GM12878 (cell line): ENCODE data around the gene PCNX4. TPM values are rescaled to one million over a fixed set of nuclear protein-coding genes. Genes with fewer than 3 reads are reported as not detected.

Experiments used
- ATAC-seq: fragments of 200-7000 bp; cut with Tn5 transposase; 3 replicates; pipeline ENCODE4 v1.9.1; 2020; ENCODE audit warnings: mild to moderate bottlenecking, moderate library complexity
- BruUV-seq: library from RNA; stranded (reverse); fragments of 400-500 nt; replicated peaks from 2 replicates; lab custom pipeline; 2021; lab: Mats Ljungman, UMichigan
- CTCF ChIA-PET: fragments of 300-600 bp; sonication (Branson Sonifier 250); formaldehyde crosslinking; extraction: SDS; loops from one replicate; lab custom pipeline; 2021; ENCODE audit warnings: inconsistent platforms; lab: Yijun Ruan, JAX
- POLR2A ChIA-PET: fragments of 350-600 bp; formaldehyde crosslinking; extraction: SDS; loops from one replicate; lab custom pipeline; 2021; ENCODE audit warnings: inconsistent platforms; lab: Charles Lee
- RAD21 ChIA-PET: fragments of 300-600 bp; sonication (Branson Sonifier 250); formaldehyde crosslinking; loops from one replicate; lab custom pipeline; 2023; ENCODE audit warnings: antibody characterized with exemption; ENCODE audit not compliant: unreplicated experiment; lab: Charles Lee
- SMC1A ChIA-PET: fragments of 300-600 bp; sonication (Branson Sonifier 250); formaldehyde crosslinking; loops from one replicate; lab custom pipeline; 2023; ENCODE audit not compliant: unreplicated experiment, uncharacterized antibody; lab: Charles Lee
- DNase-seq: peaks from one replicate; pipeline ENCODE4 v3.0.0-alpha.2; 2011; ENCODE audit warnings: low read depth, low spot score
- FAIRE-seq: peaks from 3 replicates; lab custom pipeline; 2011; peaks lifted over from hg19 to GRCh38; lab: Jason Lieb, UNC
- H2AFZ ChIP-seq: 2 replicates; pipeline ENCODE4 v1.6.0; 2011; ENCODE audit warnings: low read depth, low read length, control low read depth; ENCODE audit not compliant: control insufficient read depth
- H3K27ac ChIP-seq: 2 replicates; pipeline ENCODE4 v1.5.1; 2011; ENCODE audit warnings: control low read depth; ENCODE audit not compliant: control insufficient read depth, insufficient read depth
- H3K27me3 ChIP-seq, 2 experiments: replicated peaks in 1 of 2; 2 replicates each; pipeline versions ENCODE4 v1.6.0 to v1.6.1; 2011; ENCODE audit warnings: low read length in 1 of 2; ENCODE audit not compliant: control insufficient read depth in 2 of 2, insufficient read depth in 2 of 2
- H3K36me3 ChIP-seq, 2 experiments: 2 replicates each; pipeline ENCODE4 v1.5.1; 2011; ENCODE audit warnings: low read length in 1 of 2; ENCODE audit not compliant: control insufficient read depth in 2 of 2, insufficient read depth in 2 of 2
- H3K4me1 ChIP-seq: 2 replicates; pipeline ENCODE4 v1.6.1; 2011; ENCODE audit warnings: mild to moderate bottlenecking, low read length, moderate library complexity, mixed read lengths; ENCODE audit not compliant: control insufficient read depth, insufficient read depth
- H3K4me2 ChIP-seq: 2 replicates; pipeline ENCODE4 v1.6.0; 2011; ENCODE audit warnings: control low read depth; ENCODE audit not compliant: control insufficient read depth, insufficient read depth
- H3K4me3 ChIP-seq: fragments of 200-600 bp; sonication (generic); 2 replicates; pipeline ENCODE4 v1.5.1; 2016
- H3K79me2 ChIP-seq: 2 replicates; pipeline ENCODE4 v1.6.0; 2011; ENCODE audit warnings: low read length; ENCODE audit not compliant: control insufficient read depth, insufficient read depth
- H3K9ac ChIP-seq: 2 replicates; pipeline ENCODE4 v1.8.0; 2011; ENCODE audit warnings: low read length, control low read depth, mixed read lengths; ENCODE audit not compliant: control insufficient read depth, insufficient read depth
- H3K9me3 ChIP-seq: replicated peaks from 3 replicates; pipeline ENCODE4 v1.5.1; 2011; ENCODE audit warnings: mild to moderate bottlenecking, low read length; ENCODE audit not compliant: control insufficient read depth, insufficient read depth
- H4K20me1 ChIP-seq: 2 replicates; pipeline ENCODE4 v1.6.0; 2011; ENCODE audit not compliant: control insufficient read depth, insufficient read depth
- BMI1 ChIP-seq: fragments of 450-650 bp; IDR thresholded peaks from 2 replicates; pipeline ENCODE4 v1.6.1; 2016; ENCODE audit warnings: mild to moderate bottlenecking, moderate library complexity, borderline replicate concordance
- CEBPB ChIP-seq, 2 experiments: fragments of 150-350 bp in 1 of 2; IDR thresholded peaks; 2 replicates each; pipeline ENCODE4 v1.6.1; 2012 to 2014; ENCODE audit warnings: low read depth in 2 of 2, low read length in 2 of 2, borderline replicate concordance in 1 of 2, inconsistent platforms in 1 of 2
- CREM ChIP-seq: IDR thresholded peaks from 2 replicates; pipeline ENCODE4 v1.6.1; 2014; ENCODE audit warnings: antibody characterized with exemption, low read depth
- EP300 ChIP-seq, 2 experiments: fragments of 150-350 bp in 1 of 2; IDR thresholded peaks; 2 replicates each; pipeline ENCODE4 v1.6.1; 2011 to 2012; ENCODE audit warnings: low read depth in 2 of 2, low read length in 2 of 2, borderline replicate concordance in 1 of 2, improper control_type of control experiment in 1 of 2, inconsistent platforms in 1 of 2; ENCODE audit not compliant: control insufficient read depth in 1 of 2
- ESRRA ChIP-seq: IDR thresholded peaks from 2 replicates; pipeline ENCODE4 v1.6.1; 2012; ENCODE audit warnings: mild to moderate bottlenecking, low read length, improper control_type of control experiment
- FOS ChIP-seq: IDR thresholded peaks from 3 replicates; pipeline ENCODE4 v1.6.1; 2011; ENCODE audit warnings: borderline replicate concordance; ENCODE audit not compliant: insufficient read length; ENCODE audit errors: extremely low read depth
- FOXM1 ChIP-seq: IDR thresholded peaks from 2 replicates; pipeline ENCODE4 v1.6.1; 2012; ENCODE audit warnings: low read depth, mild to moderate bottlenecking, inconsistent platforms, low read length, moderate library complexity
- MXI1 ChIP-seq: fragments of 150-350 bp; IDR thresholded peaks from 2 replicates; pipeline ENCODE4 v1.6.1; 2011; ENCODE audit warnings: low read depth, mild to moderate bottlenecking, inconsistent platforms, low read length, improper control_type of control experiment
- RB1 ChIP-seq: fragments of 450-650 bp; formaldehyde crosslinking; IDR thresholded peaks from 2 replicates; pipeline ENCODE4 v1.6.1; 2017; ENCODE audit warnings: mild to moderate bottlenecking, borderline replicate concordance
- TCF12 ChIP-seq: IDR thresholded peaks from 2 replicates; pipeline ENCODE4 v1.6.1; 2011; ENCODE audit warnings: low read depth, mild to moderate bottlenecking, low read length
- WRNIP1 ChIP-seq: IDR thresholded peaks from 2 replicates; pipeline ENCODE4 v1.6.1; 2011; ENCODE audit warnings: low read depth, low read length, improper control_type of control experiment, borderline replicate concordance
- ZBTB40 ChIP-seq: fragments of 450-650 bp; IDR thresholded peaks from 2 replicates; pipeline ENCODE4 v1.6.1; 2016; ENCODE audit warnings: mild to moderate bottlenecking, moderate library complexity, borderline replicate concordance
- WGBS: methylation state at CpG from one replicate; pipeline ENCODE4 v1.1.6; 2016; ENCODE audit warnings: low lambda C conversion rate; ENCODE audit not compliant: insufficient replicate concordance, insufficient coverage; ENCODE audit errors: missing lambda C conversion rate; 5-methylcytosine and 5-hydroxymethylcytosine counted together
- in situ Hi-C: fragments of 300-500 bp; cut with MboI; formaldehyde crosslinking; loops from 9 replicates; pipeline ENCODE4 v1.14.3; 2018; ENCODE audit warnings: mixed read lengths
- intact Hi-C: fragments of 100-400 bp; cut with micrococcal nuclease; formaldehyde crosslinking; loops from one replicate; pipeline ENCODE4 v1.14.2; 2022; ENCODE audit not compliant: unreplicated experiment
- polyA plus RNA-seq, 11 experiments: library from polyadenylated mRNA; depleted of rRNA in 4 of 11; unstranded in 6 of 11; stranded (reverse) in 5 of 11; fragments of >200 nt; fragmentation: Nextera tagmentation in 4 of 11; fragmentation: Illumina TruSeq in 1 of 11; extraction: Ambion mirVana in 4 of 11; extraction: Trizol in 1 of 11; gene quantifications; 1 replicate in 1 of 11; 2 replicates in 10 of 11; pipeline versions ENCODE4 v1.2.1 to v1.2.3, GENCODE V29; 2011 to 2016; ENCODE audit warnings: inconsistent platforms in 2 of 11, missing spikeins in 2 of 11, low read depth in 1 of 11
- total RNA-seq, 4 experiments: library from RNA; depleted of rRNA in 3 of 4; stranded (reverse); fragments of >200 nt in 3 of 4; fragmentation: Illumina TruSeq in 1 of 4; extraction: Trizol in 1 of 4; gene quantifications; 2 replicates each; pipeline versions ENCODE4 v1.2.1 to v1.2.3, GENCODE V29; 2013 to 2021
- TF ChIP-seq, protein P1 (sequence below): IDR thresholded peaks from 2 replicates; pipeline ENCODE4 v1.6.1; 2011; ENCODE audit warnings: borderline replicate concordance, low read depth, mild to moderate bottlenecking, moderate library complexity, low read length; ENCODE audit not compliant: insufficient read depth, poor library complexity, severe bottlenecking

Gene PCNX4
- total and polyA plus RNA-seq, 10 of the 15 experiments (the other 5 are each of a cell fraction or from before 2014, with no cell fraction given) = 13.8 to 56.6 (median 39.4) TPM

DNA sequence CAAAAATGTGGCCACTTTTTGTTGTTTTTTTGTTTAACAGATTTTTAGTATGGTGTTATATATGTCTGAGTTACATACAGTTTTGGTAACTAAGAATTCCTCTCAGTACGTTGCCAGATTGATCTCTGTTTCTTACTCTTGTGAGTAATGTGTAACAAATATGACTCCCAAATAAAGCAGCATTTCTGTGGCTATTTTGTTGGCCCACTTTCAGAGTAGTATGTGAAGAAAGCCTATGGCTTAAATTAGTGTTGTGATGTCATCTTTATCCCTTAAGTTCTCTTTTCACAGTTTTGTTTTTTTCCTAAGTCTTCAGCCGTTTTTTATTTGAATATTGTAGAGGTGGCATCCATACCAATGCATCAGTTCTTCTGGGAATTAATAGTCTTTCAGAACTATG, 10.7 kb downstream of the PCNX4 start (continued):
- TF ChIP-seq, protein P1, sequence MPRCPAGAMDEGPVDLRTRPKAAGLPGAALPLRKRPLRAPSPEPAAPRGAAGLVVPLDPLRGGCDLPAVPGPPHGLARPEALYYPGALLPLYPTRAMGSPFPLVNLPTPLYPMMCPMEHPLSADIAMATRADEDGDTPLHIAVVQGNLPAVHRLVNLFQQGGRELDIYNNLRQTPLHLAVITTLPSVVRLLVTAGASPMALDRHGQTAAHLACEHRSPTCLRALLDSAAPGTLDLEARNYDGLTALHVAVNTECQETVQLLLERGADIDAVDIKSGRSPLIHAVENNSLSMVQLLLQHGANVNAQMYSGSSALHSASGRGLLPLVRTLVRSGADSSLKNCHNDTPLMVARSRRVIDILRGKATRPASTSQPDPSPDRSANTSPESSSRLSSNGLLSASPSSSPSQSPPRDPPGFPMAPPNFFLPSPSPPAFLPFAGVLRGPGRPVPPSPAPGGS = no peak
- no peak for TF ChIP-seq FOS
- no peak for TF ChIP-seq FOXM1
- no peak for TF ChIP-seq RB1
- no peak for TF ChIP-seq TCF12
- TF ChIP-seq EP300 (IDR thresholded peaks at IDR 0.05; ENCODE audit: borderline replicate concordance in 1 of 2, control insufficient read depth in 1 of 2, low read depth in 2 of 2, low read length in 2 of 2) = no peak

DNA sequence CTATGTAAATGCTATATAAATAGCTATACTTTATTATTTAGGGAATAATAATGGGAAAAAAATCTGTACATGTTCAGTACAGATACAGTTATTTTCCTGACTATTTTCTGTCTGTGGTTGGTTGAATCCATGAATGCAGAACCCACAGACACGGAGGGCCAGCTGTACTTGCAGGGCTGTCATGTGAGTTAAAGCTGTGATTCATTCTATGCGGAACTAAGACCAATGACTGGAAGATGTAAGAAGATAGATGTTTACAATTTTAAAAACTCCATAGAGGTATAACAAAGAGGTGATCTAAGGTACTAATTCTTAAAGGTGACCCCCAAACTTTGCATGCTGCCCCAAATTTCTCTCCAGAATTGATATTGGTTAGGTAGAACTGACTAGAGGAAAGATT, 14.6 kb downstream of the PCNX4 start:
- RAD21 ChIA-PET = no interaction called here
- TF ChIP-seq CREM (no peak), BMI1 (no peak), CEBPB (IDR thresholded peaks at IDR 0.05; ENCODE audit: borderline replicate concordance in 1 of 2, low read depth in 2 of 2, low read length in 2 of 2) (no peak), MXI1 (no peak), ESRRA (no peak), WRNIP1 (no peak), ZBTB40 (no peak)
- DNase-seq (no peak), FAIRE-seq (no peak), ATAC-seq (peak; percentile 62)
- CTCF ChIA-PET = interaction anchor here (0.8 to 1.0 kb wide), 2 partner anchors 10 to 78 kb away, joined by 3 to 4 read pairs; no protein-coding TSS in a partner anchor
- Histone ChIP-seq H3K9ac (no peak overlapping the region), H3K4me3 (no peak overlapping the region), H3K4me1 (no peaks in the 10 kb centered on the region), H4K20me1 (no peaks in the 10 kb centered on the region), H3K27me3 (no peaks in the 10 kb centered on the region), H3K9me3 (no peaks in the 10 kb centered on the region; the same call in 1 of the 3 replicates), H3K4me2 (no peak overlapping the region), H3K79me2 (peaks cover 13% of the 10 kb centered on the region), H2AFZ (no peak overlapping the region), H3K36me3 (peaks cover 0 to 6% of the 10 kb centered on the region in 2 experiments; a peak in 1 of 4 replicates), H3K27ac (no peak overlapping the region)
- in situ Hi-C loops = no loop called here
- 100% methylated on average over 2 of the region's 2 CpGs for WGBS
- BruUV-seq = no TSS peak
- SMC1A ChIA-PET = interaction anchor here (0.6 to 2.7 kb wide), 5 partner anchors 11 to 142 kb away, joined by 3 to 9 read pairs (median 3); partner anchors contain the start of gene PCNX4
- intact Hi-C loops = no loop called here
- POLR2A ChIA-PET = interaction anchor here (0.6 to 2.1 kb wide), 2 partner anchors 14 to 54 kb away, joined by 4 to 8 read pairs; partner anchors contain the start of gene PCNX4
